HepG2 (cell line): ENCODE measurements around the gene KRT38. TPM values are rescaled to one million over a fixed set of nuclear protein-coding genes. Genes with fewer than 3 reads are reported as not detected.

Experiments
- ATAC-seq: fragments of 200-7000 bp; cut with Tn5 transposase; 3 replicates; pipeline ENCODE4 v1.9.1; 2020; ENCODE audit warnings: mild to moderate bottlenecking, moderate library complexity
- Bru-seq: library from RNA; stranded (reverse); fragments of 400-500 nt; gene quantifications from one replicate; lab custom pipeline; 2021; lab: Mats Ljungman, UMichigan
- BruChase-seq, 2 experiments: library from RNA; stranded (reverse); fragments of 400-500 nt; gene quantifications; one replicate each; lab custom pipeline; 2021; lab: Mats Ljungman, UMichigan
- BruUV-seq: library from RNA; stranded (reverse); fragments of 400-500 nt; replicated peaks from 2 replicates; lab custom pipeline; 2021; lab: Mats Ljungman, UMichigan
- CTCF ChIA-PET: fragments of 300-600 bp; formaldehyde crosslinking; extraction: SDS; loops from one replicate; lab custom pipeline; 2021; ENCODE audit warnings: low total read pairs, inconsistent platforms, low intra/inter-chr PET ratio; lab: Yijun Ruan, JAX
- POLR2A ChIA-PET: fragments of 350-600 bp; sonication (Branson Sonifier 250); formaldehyde crosslinking; loops from one replicate; lab custom pipeline; 2020; ENCODE audit warnings: antibody characterized with exemption, inconsistent platforms; lab: Yijun Ruan, JAX
- DNase-seq: peaks from one replicate; pipeline ENCODE4 v3.0.0-alpha.2; 2015; ENCODE audit warnings: low spot score
- FAIRE-seq: peaks from 3 replicates; lab custom pipeline; 2011; peaks lifted over from hg19 to GRCh38; lab: Jason Lieb, UNC
- H2AFZ ChIP-seq: one replicate; pipeline ENCODE4 v1.6.1; 2011; ENCODE audit warnings: low read length, inconsistent platforms
- H3K27ac ChIP-seq: fragments of 300-600 bp; 3 replicates; pipeline ENCODE4 v1.8.0; 2011; ENCODE audit warnings: mixed run types, mild to moderate bottlenecking, mixed read lengths, low read length, inconsistent platforms; ENCODE audit not compliant: insufficient read depth; ENCODE audit errors: extremely low read length
- H3K27me3 ChIP-seq, 2 experiments: fragments of 200-600 bp in 1 of 2; 2 replicates in 1 of 2; 3 replicates in 1 of 2; pipeline versions ENCODE4 v1.6.0 to v1.8.0; 2011; ENCODE audit warnings: low read length in 2 of 2, mild to moderate bottlenecking in 2 of 2, moderate library complexity in 2 of 2, inconsistent platforms in 1 of 2; ENCODE audit not compliant: insufficient read depth in 2 of 2, control insufficient read depth in 1 of 2
- H3K36me3 ChIP-seq, 2 experiments: fragments of 200-600 bp in 1 of 2; replicated peaks in 1 of 2; 2 replicates in 1 of 2; 3 replicates in 1 of 2; pipeline versions ENCODE4 v1.5.1 to v1.8.0; 2011; ENCODE audit warnings: low read length in 2 of 2, inconsistent platforms in 1 of 2; ENCODE audit not compliant: insufficient read depth in 2 of 2, control insufficient read depth in 1 of 2
- H3K4me1 ChIP-seq: 2 replicates; pipeline ENCODE4 v1.5.1; 2012; ENCODE audit warnings: low read length, inconsistent platforms; ENCODE audit not compliant: insufficient read depth
- H3K4me2 ChIP-seq: 2 replicates; pipeline ENCODE4 v1.6.0; 2011; ENCODE audit warnings: low read depth, low read length, inconsistent platforms
- H3K4me3 ChIP-seq, 3 experiments: fragments of 200-600 bp in 1 of 3; sonication (generic), shearing (Covaris generic) in 1 of 3; replicated peaks in 1 of 3; 2 replicates each; pipeline ENCODE4 v1.5.1; 2011 to 2016; ENCODE audit warnings: low read length in 3 of 3, inconsistent platforms in 2 of 3, low read depth in 2 of 3, mild to moderate bottlenecking in 2 of 3, control low read depth in 1 of 3, mixed read lengths in 1 of 3; ENCODE audit not compliant: insufficient read depth in 1 of 3
- H3K79me2 ChIP-seq: one replicate; pipeline ENCODE4 v1.6.1; 2011; ENCODE audit warnings: low read length, inconsistent platforms; ENCODE audit not compliant: insufficient read depth
- H3K9ac ChIP-seq: 2 replicates; pipeline ENCODE4 v1.6.0; 2011; ENCODE audit warnings: mild to moderate bottlenecking, low read depth, low read length, inconsistent platforms; ENCODE audit not compliant: insufficient read depth
- H3K9me3 ChIP-seq: 2 replicates; pipeline ENCODE4 v1.5.1; 2012; ENCODE audit warnings: mild to moderate bottlenecking, low read length
- H4K20me1 ChIP-seq: 2 replicates; pipeline ENCODE4 v1.6.0; 2011; ENCODE audit warnings: inconsistent platforms, mild to moderate bottlenecking, low read length, moderate library complexity; ENCODE audit not compliant: insufficient read depth
- ARNT ChIP-seq: fragments of 450-650 bp; IDR thresholded peaks from 2 replicates; pipeline ENCODE4 v1.6.1; 2017
- ETV6 ChIP-seq: sonication (generic); formaldehyde crosslinking; conservative IDR thresholded peaks from 2 replicates; pipeline ENCODE4 v1.4.0; 2020; ENCODE audit warnings: missing genetic modification reagents
- IRX3 ChIP-seq: sonication (generic); formaldehyde crosslinking; IDR thresholded peaks from 2 replicates; pipeline ENCODE4 v1.8.1; 2023; ENCODE audit warnings: mild to moderate bottlenecking, low read depth, missing genetic modification reagents, borderline replicate concordance
- NFIB ChIP-seq: sonication (generic); formaldehyde crosslinking; IDR thresholded peaks from 2 replicates; pipeline ENCODE4 v1.9.0; 2021; ENCODE audit warnings: missing genetic modification reagents, mild to moderate bottlenecking, borderline replicate concordance
- PHF5A ChIP-seq: IDR thresholded peaks from one replicate; pipeline ENCODE4 v1.6.1; 2018; ENCODE audit warnings: low read depth, missing genetic modification reagents; ENCODE audit not compliant: unreplicated experiment
- SAP130 ChIP-seq: IDR thresholded peaks from 2 replicates; pipeline ENCODE4 v1.6.1; 2016; ENCODE audit warnings: low read depth
- SSRP1 ChIP-seq: IDR thresholded peaks from 2 replicates; pipeline ENCODE4 v1.6.1; 2016; ENCODE audit warnings: control low read depth
- TBP ChIP-seq: sonication (generic); formaldehyde crosslinking; IDR thresholded peaks from 2 replicates; pipeline ENCODE4 v1.5.0; 2020; ENCODE audit warnings: missing genetic modification reagents
- ZNF10 ChIP-seq: sonication (generic); formaldehyde crosslinking; IDR thresholded peaks from 2 replicates; pipeline ENCODE4 v1.4.0; 2020; ENCODE audit warnings: mild to moderate bottlenecking, low read depth, missing genetic modification reagents, borderline replicate concordance
- ZNF20 ChIP-seq: sonication (generic); formaldehyde crosslinking; IDR thresholded peaks from 2 replicates; pipeline ENCODE4 v1.4.0; 2020; ENCODE audit warnings: mild to moderate bottlenecking, moderate library complexity, missing genetic modification reagents
- ZNF329 ChIP-seq: sonication (generic); formaldehyde crosslinking; IDR thresholded peaks from 2 replicates; pipeline ENCODE4 v1.9.0; 2021; ENCODE audit warnings: low read depth, mild to moderate bottlenecking, missing genetic modification reagents
- ZNF7 ChIP-seq: IDR thresholded peaks from 2 replicates; pipeline ENCODE4 v1.6.1; 2016; ENCODE audit warnings: missing biosample characterization, missing genetic modification reagents
- ZNF709 ChIP-seq: sonication (generic); formaldehyde crosslinking; IDR thresholded peaks from 2 replicates; pipeline ENCODE4 v1.5.0; 2020; ENCODE audit warnings: mild to moderate bottlenecking, missing genetic modification reagents
- ZNF883 ChIP-seq: sonication (generic); formaldehyde crosslinking; IDR thresholded peaks from 2 replicates; pipeline ENCODE4 v1.5.1; 2020; ENCODE audit warnings: mild to moderate bottlenecking, missing genetic modification reagents; ENCODE audit errors: not compliant biosample characterization
- ZSCAN20 ChIP-seq: sonication (generic); formaldehyde crosslinking; IDR thresholded peaks from 2 replicates; pipeline ENCODE4 v1.4.0; 2020; ENCODE audit warnings: missing genetic modification reagents, mild to moderate bottlenecking, borderline replicate concordance
- WGBS: methylation state at CpG from one replicate; pipeline ENCODE4 v1.1.6; 2017; ENCODE audit warnings: low lambda C conversion rate; 5-methylcytosine and 5-hydroxymethylcytosine counted together
- in situ Hi-C: cut with HindIII; loops from 2 replicates; pipeline ENCODE4 v1.10.0; 2017; ENCODE audit warnings: low pct_unique_long_range_greater_than_20kb; ENCODE audit not compliant: extremely low pct_ligation_motif_present
- intact Hi-C: fragments of 100-400 bp; cut with micrococcal nuclease; formaldehyde crosslinking; loops from one replicate; pipeline ENCODE4 v1.10.0; 2022; ENCODE audit not compliant: unreplicated experiment
- long read RNA-seq, 2 experiments: library from RNA in 1 of 2; library from polyadenylated mRNA in 1 of 2; stranded (forward) in 1 of 2; unstranded in 1 of 2; transcript quantifications; one replicate each; pipeline ENCODE4 v2.0.0, GENCODE V29; 2019 to 2022
- polyA minus RNA-seq, 3 experiments: library from RNA; depleted of rRNA, polyadenylated mRNA; stranded (reverse); fragments of >200 nt; gene quantifications; 2 replicates each; pipeline ENCODE4 v1.2.3, GENCODE V29; 2011; ENCODE audit warnings: low replicate concordance in 1 of 3
- polyA plus RNA-seq, 8 experiments: library from polyadenylated mRNA; depleted of rRNA in 3 of 8; stranded (reverse) in 7 of 8; unstranded in 1 of 8; fragments of >200 nt; fragmentation: Illumina TruSeq in 4 of 8; extraction: Trizol in 4 of 8; gene quantifications; 2 replicates each; pipeline versions ENCODE4 v1.2.1 to v1.2.3, GENCODE V29; 2011 to 2016; ENCODE audit warnings: low read depth in 4 of 8, missing spikeins in 1 of 8, mixed read lengths in 1 of 8; ENCODE audit not compliant: insufficient read depth in 1 of 8
- total RNA-seq, 5 experiments: library from RNA; depleted of rRNA; stranded (reverse); fragments of >200 nt; fragmentation: Illumina TruSeq; extraction: Trizol; gene quantifications; 2 replicates each; pipeline ENCODE4 v1.2.3, GENCODE V29; 2016; ENCODE audit warnings: low read depth in 1 of 5
- TF ChIP-seq, protein P1 (sequence below): sonication (generic); formaldehyde crosslinking; conservative IDR thresholded peaks from 2 replicates; pipeline ENCODE4 v1.8.0; 2022; ENCODE audit warnings: missing genetic modification reagents
- TF ChIP-seq, protein P2 (sequence below): sonication (generic); formaldehyde crosslinking; IDR thresholded peaks from 2 replicates; pipeline ENCODE4 v1.5.0; 2020; ENCODE audit warnings: mild to moderate bottlenecking, missing genetic modification reagents, moderate library complexity

Gene KRT38
- total RNA-seq (2016; rRNA removed; fragmentation: Illumina TruSeq; extraction: Trizol) (not detected in 2 replicates), polyA plus RNA-seq (2011; rRNA removed) (not detected in 2 replicates), polyA minus RNA-seq (2011; rRNA and poly(A)+ RNA removed; ENCODE audit: low replicate concordance) (0.05 TPM in 1 of 2 replicates, not detected in the other), Bru-seq, nascent RNA (not detected), BruChase-seq, experiment 1, labeled RNA remaining after a 6-hour chase (not detected), BruChase-seq, experiment 2, labeled RNA remaining after a 2-hour chase (not detected)
- not detected in 2 replicates for total RNA-seq (2016; cell fraction: cytosol; rRNA removed; fragmentation: Illumina TruSeq; extraction: Trizol; ENCODE audit: low read depth)
- not detected in 2 replicates for total RNA-seq (2016; cell fraction: insoluble cytoplasmic fraction; rRNA removed; fragmentation: Illumina TruSeq; extraction: Trizol)
- total RNA-seq (2016; cell fraction: membrane; rRNA removed; fragmentation: Illumina TruSeq; extraction: Trizol), result not detected in 2 replicates
- total RNA-seq (2016; cell fraction: nucleus; rRNA removed; fragmentation: Illumina TruSeq; extraction: Trizol), result not detected in 2 replicates
- polyA plus RNA-seq (2011; cell fraction: cytosol; rRNA removed), result not detected in 2 replicates
- polyA plus RNA-seq (2011; cell fraction: nucleus; rRNA removed), result 0.10 TPM in 1 of 2 replicates, not detected in the other
- not detected in 2 replicates for polyA plus RNA-seq (2012)
- polyA plus RNA-seq (2016; cell fraction: cytosol; fragmentation: Illumina TruSeq; extraction: Trizol; ENCODE audit: low read depth), result not detected in 2 replicates
- not detected in 2 replicates for polyA plus RNA-seq (2016; cell fraction: insoluble cytoplasmic fraction; fragmentation: Illumina TruSeq; extraction: Trizol; ENCODE audit: low read depth)
- not detected in 2 replicates for polyA plus RNA-seq (2016; cell fraction: membrane; fragmentation: Illumina TruSeq; extraction: Trizol; ENCODE audit: low read depth)
- polyA plus RNA-seq (2016; cell fraction: nucleus; fragmentation: Illumina TruSeq; extraction: Trizol; ENCODE audit: insufficient read depth, low read depth), result not detected in 2 replicates
- polyA minus RNA-seq (2011; cell fraction: cytosol; rRNA and poly(A)+ RNA removed), result not detected in 2 replicates
- not detected in 2 replicates for polyA minus RNA-seq (2011; cell fraction: nucleus; rRNA and poly(A)+ RNA removed)
- long read RNA-seq, experiment 1, result 0 reads
- long read RNA-seq, experiment 2, partial matches to known transcripts, result 1 of 1 reads
- long read RNA-seq, experiment 2, other reads (novel, unspliced or antisense), result 0 of 1 reads

DNA sequence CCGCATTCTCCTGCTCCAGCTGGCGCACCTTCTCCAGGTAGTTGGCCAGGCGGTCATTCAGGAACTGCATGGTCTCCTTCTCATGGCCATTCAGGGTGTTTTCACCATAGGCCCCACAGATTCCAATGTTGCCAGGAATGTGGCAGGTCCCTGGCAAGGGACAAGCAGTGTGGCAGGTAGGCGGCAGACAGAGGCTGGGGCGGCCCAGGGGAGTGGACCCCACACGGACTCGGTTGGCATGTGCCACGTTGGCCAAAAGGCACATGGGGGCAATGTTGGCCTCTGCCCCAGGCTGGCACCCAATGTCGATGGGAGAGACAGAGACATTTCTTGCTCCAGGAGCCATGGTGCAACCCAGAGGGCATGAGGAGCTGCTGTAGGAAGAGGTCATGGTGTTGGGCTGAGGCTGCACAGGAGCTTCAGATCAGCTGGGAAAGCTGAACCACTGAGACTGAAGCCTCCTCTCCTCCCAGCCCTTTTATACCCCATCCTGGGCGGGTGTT, at the start of gene KRT38:
TSS of gene KRT38 (minus strand) at position 453 of the 503 bp plus-strand sequence. CDS start at position 391, 62 bp downstream.
- ChIA-PET CTCF (no interaction called here), POLR2A (no interaction called here)
- no peaks in the 10 kb centered on the region for H3K9me3 ChIP-seq
- no peak within 1 kb of the TSS for H3K4me2 ChIP-seq
- FAIRE-seq (no peak), DNase-seq (no peak), ATAC-seq (no peak)
- in situ Hi-C loops (no loop called here), intact Hi-C loops (no loop called here)
- H3K4me3 ChIP-seq, result no peak within 1 kb of the TSS
- WGBS, result 75% methylated on average over 3 of the region's 10 CpGs
- no peaks in the 10 kb centered on the region for H4K20me1 ChIP-seq
- TF ChIP-seq ARNT, result no peak
- TF ChIP-seq ZNF329, result no peak
- TF ChIP-seq NFIB, result no peak
- TF ChIP-seq ZNF7 (CRISPR knock-in tag), result no peak
- TF ChIP-seq ETV6, result no peak
- TF ChIP-seq IRX3 (CRISPR knock-in tag), result no peak
- no peak for TF ChIP-seq SAP130 (CRISPR knock-in tag)
- TF ChIP-seq ZNF883 (CRISPR knock-in tag), result no peak
- TF ChIP-seq SSRP1 (CRISPR knock-in tag), result no peak
- TF ChIP-seq ZNF20, result no peak
- TF ChIP-seq, protein P1, sequence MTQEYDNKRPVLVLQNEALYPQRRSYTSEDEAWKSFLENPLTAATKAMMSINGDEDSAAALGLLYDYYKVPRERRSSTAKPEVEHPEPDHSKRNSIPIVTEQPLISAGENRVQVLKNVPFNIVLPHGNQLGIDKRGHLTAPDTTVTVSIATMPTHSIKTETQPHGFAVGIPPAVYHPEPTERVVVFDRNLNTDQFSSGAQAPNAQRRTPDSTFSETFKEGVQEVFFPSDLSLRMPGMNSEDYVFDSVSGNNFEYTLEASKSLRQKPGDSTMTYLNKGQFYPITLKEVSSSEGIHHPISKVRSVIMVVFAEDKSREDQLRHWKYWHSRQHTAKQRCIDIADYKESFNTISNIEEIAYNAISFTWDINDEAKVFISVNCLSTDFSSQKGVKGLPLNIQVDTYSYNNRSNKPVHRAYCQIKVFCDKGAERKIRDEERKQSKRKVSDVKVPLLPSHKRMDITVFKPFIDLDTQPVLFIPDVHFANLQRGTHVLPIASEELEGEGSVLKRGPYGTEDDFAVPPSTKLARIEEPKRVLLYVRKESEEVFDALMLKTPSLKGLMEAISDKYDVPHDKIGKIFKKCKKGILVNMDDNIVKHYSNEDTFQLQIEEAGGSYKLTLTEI (CRISPR knock-in tag), result no peak
- TF ChIP-seq PHF5A, result no peak
- TF ChIP-seq ZSCAN20 (CRISPR knock-in tag), result no peak
- TF ChIP-seq, protein P2, sequence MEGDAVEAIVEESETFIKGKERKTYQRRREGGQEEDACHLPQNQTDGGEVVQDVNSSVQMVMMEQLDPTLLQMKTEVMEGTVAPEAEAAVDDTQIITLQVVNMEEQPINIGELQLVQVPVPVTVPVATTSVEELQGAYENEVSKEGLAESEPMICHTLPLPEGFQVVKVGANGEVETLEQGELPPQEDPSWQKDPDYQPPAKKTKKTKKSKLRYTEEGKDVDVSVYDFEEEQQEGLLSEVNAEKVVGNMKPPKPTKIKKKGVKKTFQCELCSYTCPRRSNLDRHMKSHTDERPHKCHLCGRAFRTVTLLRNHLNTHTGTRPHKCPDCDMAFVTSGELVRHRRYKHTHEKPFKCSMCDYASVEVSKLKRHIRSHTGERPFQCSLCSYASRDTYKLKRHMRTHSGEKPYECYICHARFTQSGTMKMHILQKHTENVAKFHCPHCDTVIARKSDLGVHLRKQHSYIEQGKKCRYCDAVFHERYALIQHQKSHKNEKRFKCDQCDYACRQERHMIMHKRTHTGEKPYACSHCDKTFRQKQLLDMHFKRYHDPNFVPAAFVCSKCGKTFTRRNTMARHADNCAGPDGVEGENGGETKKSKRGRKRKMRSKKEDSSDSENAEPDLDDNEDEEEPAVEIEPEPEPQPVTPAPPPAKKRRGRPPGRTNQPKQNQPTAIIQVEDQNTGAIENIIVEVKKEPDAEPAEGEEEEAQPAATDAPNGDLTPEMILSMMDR, result no peak
- TF ChIP-seq ZNF709 (CRISPR knock-in tag), result no peak
- no peak for TF ChIP-seq ZNF10
- no peak for TF ChIP-seq TBP
- no peaks in the 10 kb centered on the region; a peak in 2 of 5 replicates for H3K27me3 ChIP-seq
- H3K36me3 ChIP-seq, result no peaks in the 10 kb centered on the region
- H3K4me1 ChIP-seq, result peaks cover 6% of the 10 kb centered on the region; the same call in 1 of the 2 replicates
- BruUV-seq, result no TSS peak
- H3K27ac ChIP-seq, result no peak within 1 kb of the TSS
- no peaks in the 10 kb centered on the region for H3K79me2 ChIP-seq
- no peak within 1 kb of the TSS for H3K9ac ChIP-seq
- no peak within 1 kb of the TSS for H2AFZ ChIP-seq
